ENCODE measurements around the gene MOB1B.

The MOB1B gene

GRCh38 chr4:70914631-70915030, 12.5 kb downstream of the MOB1B start:
- no peak for DNase-seq (ENCODE audit: low read depth)

- DNase-seq (ENCODE audit: low read depth), result no peak
Observed at GRCh38 chr4:70915036-70915815, 13.1 kb downstream of the MOB1B start.

- no peak for DNase-seq (ENCODE audit: low read depth)
Observed at GRCh38 chr4:70915874-70916559, 13.8 kb downstream of the MOB1B start.

GRCh38 chr4:70920592-70920991, 18.4 kb downstream of the MOB1B start:
- DNase-seq (ENCODE audit: low read depth), result no peak

- DNase-seq (ENCODE audit: low read depth), result no peak
Observed at GRCh38 chr4:70925418-70925817, 23.2 kb downstream of the MOB1B start.

- no peak for DNase-seq (ENCODE audit: low read depth)
Observed at GRCh38 chr4:70925899-70926635, 23.9 kb downstream of the MOB1B start.

- no peak for DNase-seq (ENCODE audit: low read depth)
Observed at GRCh38 chr4:70927502-70928137, 25.5 kb downstream of the MOB1B start.

GRCh38 chr4:70930530-70931256, 28.5 kb downstream of the MOB1B start:
- DNase-seq (ENCODE audit: low read depth), result no peak

GRCh38 chr4:70931347-70931746, 29.2 kb downstream of the MOB1B start:
- DNase-seq (ENCODE audit: low read depth), result no peak

GRCh38 chr4:70932984-70933383, 30.8 kb downstream of the MOB1B start:
- DNase-seq (ENCODE audit: low read depth), result no peak

GRCh38 chr4:70935038-70935695, 33.0 kb downstream of the MOB1B start:
- DNase-seq (ENCODE audit: low read depth), result no peak

- no peak for DNase-seq (ENCODE audit: low read depth)
Observed at GRCh38 chr4:70936200-70936787, 34.1 kb downstream of the MOB1B start.

GRCh38 chr4:70938086-70938485, 35.9 kb downstream of the MOB1B start:
- no peak for DNase-seq (ENCODE audit: low read depth)

- no peak for DNase-seq (ENCODE audit: low read depth)
Observed at GRCh38 chr4:70940134-70940533, 38.0 kb downstream of the MOB1B start.

- no peak for DNase-seq (ENCODE audit: low read depth)
Observed at GRCh38 chr4:70943114-70943513, 40.9 kb downstream of the MOB1B start.

GRCh38 chr4:70945046-70945445, 42.9 kb downstream of the MOB1B start:
- no peak for DNase-seq (ENCODE audit: low read depth)

- no peak for DNase-seq (ENCODE audit: low read depth)
Observed at GRCh38 chr4:70945452-70946055, 43.4 kb downstream of the MOB1B start.

- no peak for DNase-seq (ENCODE audit: low read depth)
Observed at GRCh38 chr4:70946939-70947338, 44.8 kb downstream of the MOB1B start.

GRCh38 chr4:70948665-70949260, 46.6 kb downstream of the MOB1B start:
- no peak for DNase-seq (ENCODE audit: low read depth)

- no peak for DNase-seq (ENCODE audit: low read depth)
Observed at GRCh38 chr4:70954032-70954431, 51.9 kb downstream of the MOB1B start.

Measured in T follicular helper cell (primary cell).